ENCODE results near the gene NRG2. TPM values are rescaled to one million over a fixed set of nuclear protein-coding genes. Genes with fewer than 3 reads are reported as not detected.

Gene NRG2
- total RNA-seq, 4 donors from 2014 or later, result 2.5 to 21.2 (median 4.5) TPM; not detected in 1

- intact Hi-C loops (cut with DNase I; ENCODE audit: low total_unique reads), result no loop called here
- H3K27ac ChIP-seq, result no peak overlapping the region
- no peaks in the 10 kb centered on the region for H3K27me3 ChIP-seq
- no peaks in the 10 kb centered on the region for H3K4me1 ChIP-seq
- DNase-seq, result no peak
- TF ChIP-seq POLR2A (IDR thresholded peaks at IDR 0.05), result no peak
- TF ChIP-seq, protein P1, sequence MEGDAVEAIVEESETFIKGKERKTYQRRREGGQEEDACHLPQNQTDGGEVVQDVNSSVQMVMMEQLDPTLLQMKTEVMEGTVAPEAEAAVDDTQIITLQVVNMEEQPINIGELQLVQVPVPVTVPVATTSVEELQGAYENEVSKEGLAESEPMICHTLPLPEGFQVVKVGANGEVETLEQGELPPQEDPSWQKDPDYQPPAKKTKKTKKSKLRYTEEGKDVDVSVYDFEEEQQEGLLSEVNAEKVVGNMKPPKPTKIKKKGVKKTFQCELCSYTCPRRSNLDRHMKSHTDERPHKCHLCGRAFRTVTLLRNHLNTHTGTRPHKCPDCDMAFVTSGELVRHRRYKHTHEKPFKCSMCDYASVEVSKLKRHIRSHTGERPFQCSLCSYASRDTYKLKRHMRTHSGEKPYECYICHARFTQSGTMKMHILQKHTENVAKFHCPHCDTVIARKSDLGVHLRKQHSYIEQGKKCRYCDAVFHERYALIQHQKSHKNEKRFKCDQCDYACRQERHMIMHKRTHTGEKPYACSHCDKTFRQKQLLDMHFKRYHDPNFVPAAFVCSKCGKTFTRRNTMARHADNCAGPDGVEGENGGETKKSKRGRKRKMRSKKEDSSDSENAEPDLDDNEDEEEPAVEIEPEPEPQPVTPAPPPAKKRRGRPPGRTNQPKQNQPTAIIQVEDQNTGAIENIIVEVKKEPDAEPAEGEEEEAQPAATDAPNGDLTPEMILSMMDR (IDR thresholded peaks at IDR 0.05), result no peak
- H3K4me3 ChIP-seq, result no peak overlapping the region
- H3K9me3 ChIP-seq, result no peaks in the 10 kb centered on the region
- no peaks in the 10 kb centered on the region for H3K36me3 ChIP-seq
Measured at GRCh38 chr5:139806726-139807646, 236.1 kb downstream of the NRG2 start.

GRCh38 chr5:139806111-139806510 is 237.0 kb downstream of the NRG2 start:
- no peaks in the 10 kb centered on the region for H3K27me3 ChIP-seq
- H3K4me1 ChIP-seq, result no peaks in the 10 kb centered on the region
- no peak overlapping the region for H3K27ac ChIP-seq
- no peaks in the 10 kb centered on the region for H3K9me3 ChIP-seq
- no peak overlapping the region for H3K4me3 ChIP-seq
- no peak for DNase-seq
- no peak for TF ChIP-seq POLR2A (IDR thresholded peaks at IDR 0.05)
- intact Hi-C loops (cut with DNase I; ENCODE audit: low total_unique reads), result no loop called here
- H3K36me3 ChIP-seq, result no peaks in the 10 kb centered on the region

DNA sequence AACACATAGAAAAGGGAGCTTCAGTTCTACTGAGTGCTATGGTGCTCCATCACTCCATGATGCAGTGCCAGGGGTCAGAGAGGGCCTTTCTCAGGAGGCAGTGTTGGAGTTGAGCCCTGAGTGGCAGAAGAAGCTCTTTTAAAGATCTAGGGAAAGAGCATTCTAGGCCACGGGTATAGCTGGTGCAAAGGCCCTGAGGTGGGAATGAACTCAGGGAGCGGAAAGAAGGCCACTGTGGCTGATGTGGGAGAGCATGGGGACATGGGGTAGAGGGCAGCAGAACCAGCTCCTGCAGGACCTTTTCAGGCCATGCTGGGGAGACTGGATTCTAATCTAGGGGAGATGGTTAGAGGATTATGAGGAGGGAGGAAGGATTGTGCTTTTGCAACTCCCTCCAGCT is 237.6 kb downstream of the NRG2 start:
- TF ChIP-seq, protein P1 (IDR thresholded peaks at IDR 0.05), result no peak
- TF ChIP-seq POLR2A (IDR thresholded peaks at IDR 0.05), result no peak
- no peaks in the 10 kb centered on the region for H3K9me3 ChIP-seq
- DNase-seq, result no peak
- H3K27me3 ChIP-seq, result no peaks in the 10 kb centered on the region
- intact Hi-C loops (cut with DNase I; ENCODE audit: low total_unique reads), result no loop called here
- no peaks in the 10 kb centered on the region for H3K4me1 ChIP-seq
- H3K4me3 ChIP-seq, result no peak overlapping the region
- H3K36me3 ChIP-seq, result no peaks in the 10 kb centered on the region
- H3K27ac ChIP-seq, result no peak overlapping the region

DNA sequence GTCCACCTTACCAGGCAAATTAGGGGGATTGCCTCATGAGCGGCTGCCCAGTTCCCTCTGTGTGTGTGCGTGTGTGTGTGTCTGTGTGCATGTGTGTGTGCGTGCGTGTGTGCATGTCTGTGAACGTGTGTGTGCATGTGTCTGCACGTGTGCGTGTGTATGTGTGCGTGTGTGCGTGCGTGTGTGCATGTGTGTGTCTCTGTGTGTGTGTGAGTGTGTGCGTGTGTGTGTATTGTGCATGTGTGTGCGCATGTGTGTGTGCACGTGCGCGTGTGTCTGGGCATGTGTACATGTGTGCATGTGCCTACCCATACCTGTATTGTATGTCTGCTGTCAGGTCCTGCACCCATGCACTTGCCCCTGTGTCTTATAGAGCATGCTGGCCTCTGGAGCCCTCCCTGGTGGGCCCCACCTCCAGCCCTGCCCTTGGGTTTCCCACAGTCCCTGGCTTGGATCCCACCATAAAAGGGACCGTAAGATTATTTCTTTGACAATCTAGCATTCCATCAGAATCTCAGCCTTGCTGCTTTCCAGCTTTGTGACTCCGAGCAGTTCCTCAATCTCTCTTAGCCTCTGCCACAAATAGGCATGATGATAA is 238.2 kb downstream of the NRG2 start:
- Histone ChIP-seq H3K4me3 (no peak overlapping the region), H3K36me3 (no peaks in the 10 kb centered on the region), H3K9me3 (no peaks in the 10 kb centered on the region), H3K4me1 (no peaks in the 10 kb centered on the region), H3K27ac (no peak overlapping the region), H3K27me3 (no peaks in the 10 kb centered on the region)
- intact Hi-C loops (cut with DNase I; ENCODE audit: low total_unique reads), result no loop called here
- DNase-seq, result no peak
- no peak for TF ChIP-seq POLR2A (IDR thresholded peaks at IDR 0.05)
- TF ChIP-seq, protein P1 (IDR thresholded peaks at IDR 0.05), result no peak

- TF ChIP-seq, protein P1 (IDR thresholded peaks at IDR 0.05), result no peak
- no peak for TF ChIP-seq POLR2A (IDR thresholded peaks at IDR 0.05)
- H3K36me3 ChIP-seq, result no peaks in the 10 kb centered on the region
- H3K27ac ChIP-seq, result no peak overlapping the region
- intact Hi-C loops (cut with DNase I; ENCODE audit: low total_unique reads), result no loop called here
- no peaks in the 10 kb centered on the region for H3K9me3 ChIP-seq
- DNase-seq, result no peak
- no peak overlapping the region for H3K4me3 ChIP-seq
- H3K27me3 ChIP-seq, result no peaks in the 10 kb centered on the region
- no peaks in the 10 kb centered on the region for H3K4me1 ChIP-seq
Measured at GRCh38 chr5:139803978-139804377, 239.1 kb downstream of the NRG2 start.

Data from uterus (tissue), 4 donors.